Naive thymus-derived CD8-positive, alpha-beta T cell (primary cell): ENCODE measurements around the gene ADIPOR2. TPM values are rescaled to one million over a fixed set of nuclear protein-coding genes. Genes with fewer than 3 reads are reported as not detected.
A peak's percentile ranks its signal among the peaks of the same experiment; 100 is the strongest.
"Not testable (repeated sequence)": the region's sequence is repeated elsewhere in the genome, so short reads cannot be mapped to it uniquely, and the experiment has no call there.

Experiments
- ATAC-seq, 2 donors: fragments of 150-1000 bp; cut with Tn5 transposase in 1 of 2; sonication (Bioruptor Pico), chemical (Tn5 transposase) in 1 of 2; 1 replicate in 1 of 2; 2 replicates in 1 of 2; pipeline ENCODE4 v1.10.0; 2021; ENCODE audit warnings: mild to moderate bottlenecking in 2 of 2, moderate library complexity in 2 of 2
- POLR2A ChIA-PET: fragments of 350-600 bp; sonication (Branson Sonifier 250); formaldehyde crosslinking; loops from one replicate; lab custom pipeline; 2021; ENCODE audit warnings: antibody characterized with exemption; lab: Charles Lee
- DNase-seq, 10 donors: peaks; one replicate each; pipeline versions ENCODE4 v3.0.0 to v3.0.0-alpha.2; 2020 to 2022
- H3K27ac Mint-ChIP-seq, 10 donors: one replicate each; pipeline ENCODE4 v1.8.0; 2020 to 2022; ENCODE audit warnings: mild to moderate bottlenecking in 10 of 10, mixed read lengths in 10 of 10, moderate library complexity in 4 of 10, inconsistent platforms in 1 of 10
- H3K27me3 Mint-ChIP-seq, 5 donors: one replicate each; pipeline ENCODE4 v1.8.0; 2021 to 2022; ENCODE audit warnings: mixed read lengths in 5 of 5
- H3K36me3 Mint-ChIP-seq, 3 donors: one replicate each; pipeline ENCODE4 v1.8.0; 2020 to 2022; ENCODE audit warnings: mixed read lengths in 3 of 3, mild to moderate bottlenecking in 2 of 3, inconsistent platforms in 1 of 3
- H3K4me1 Mint-ChIP-seq, 4 donors: one replicate each; pipeline ENCODE4 v1.8.0; 2021 to 2022; ENCODE audit warnings: mixed read lengths in 4 of 4
- H3K4me3 Mint-ChIP-seq, 10 donors: one replicate each; pipeline ENCODE4 v1.8.0; 2020 to 2022; ENCODE audit warnings: mild to moderate bottlenecking in 10 of 10, mixed read lengths in 10 of 10, moderate library complexity in 6 of 10, inconsistent platforms in 1 of 10
- H3K9me3 Mint-ChIP-seq, 9 donors: one replicate each; pipeline ENCODE4 v1.8.0; 2020 to 2022; ENCODE audit warnings: mixed read lengths in 9 of 9, mild to moderate bottlenecking in 3 of 9, inconsistent platforms in 1 of 9, moderate library complexity in 1 of 9
- polyA plus RNA-seq, 3 donors: library from polyadenylated mRNA; unstranded; fragments of 300-500 nt; fragmentation: Illumina TruSeq; gene quantifications; one replicate each; pipeline ENCODE4 v1.2.3, GENCODE V29; 2021
- total RNA-seq, 8 experiments: library from RNA in 2 of 8; stranded (reverse) in 2 of 8; gene quantifications; one replicate each; pipeline ENCODE4 v1.2.3 and lab custom pipeline; 2021 to 2026

Gene ADIPOR2
- total and polyA plus RNA-seq, 5 experiments from 2014 or later: 2.0 to 39.9 (median 3.2) TPM

GRCh38 chr12:1816730-1817348 lies 126.0 kb downstream of the ADIPOR2 start:
- no peak for DNase-seq
- ATAC-seq: no peak
- H3K4me3 Mint-ChIP-seq: no peak overlapping the region
- POLR2A ChIA-PET: no interaction called here
- H3K27ac Mint-ChIP-seq: no peak overlapping the region
- no peaks in the 10 kb centered on the region for H3K36me3 Mint-ChIP-seq
- peaks cover 2 to 31% (median 23%) of the 10 kb centered on the region in 5 donors for H3K27me3 Mint-ChIP-seq
- peaks cover 2 to 15% (median 4%) of the 10 kb centered on the region in 4 donors for H3K4me1 Mint-ChIP-seq
- H3K9me3 Mint-ChIP-seq: no peaks in the 10 kb centered on the region

GRCh38 chr12:1817928-1818327 lies 127.1 kb downstream of the ADIPOR2 start:
- H3K9me3 Mint-ChIP-seq, DNase-seq, H3K36me3 Mint-ChIP-seq, H3K27ac Mint-ChIP-seq, H3K4me3 Mint-ChIP-seq, ATAC-seq, POLR2A ChIA-PET: not testable (repeated sequence)
- H3K27me3 Mint-ChIP-seq: peaks cover 2 to 42% (median 30%) of the 10 kb centered on the region in 5 donors
- peaks cover 2 to 15% (median 3%) of the 10 kb centered on the region in 4 donors for H3K4me1 Mint-ChIP-seq

- no peaks in the 10 kb centered on the region for H3K36me3 Mint-ChIP-seq
- H3K4me1 Mint-ChIP-seq: peaks cover 2 to 15% (median 2%) of the 10 kb centered on the region in 4 donors
- H3K4me3 Mint-ChIP-seq: no peak overlapping the region
- POLR2A ChIA-PET: no interaction called here
- DNase-seq: no peak
- no peaks in the 10 kb centered on the region for H3K9me3 Mint-ChIP-seq
- peaks cover 2 to 45% (median 31%) of the 10 kb centered on the region in 5 donors for H3K27me3 Mint-ChIP-seq
- no peak overlapping the region for H3K27ac Mint-ChIP-seq
- ATAC-seq: no peak
These were observed 128.2 kb downstream of the ADIPOR2 start for GRCh38 chr12:1819050-1819449.

- DNase-seq (no peak), ATAC-seq (no peak)
- peaks cover 2 to 45% (median 30%) of the 10 kb centered on the region in 5 donors for H3K27me3 Mint-ChIP-seq
- no peak overlapping the region for H3K4me3 Mint-ChIP-seq
- no peak overlapping the region for H3K27ac Mint-ChIP-seq
- H3K4me1 Mint-ChIP-seq: peaks cover 2 to 15% (median 2%) of the 10 kb centered on the region in 4 donors
- no peaks in the 10 kb centered on the region for H3K9me3 Mint-ChIP-seq
- no peaks in the 10 kb centered on the region for H3K36me3 Mint-ChIP-seq
- POLR2A ChIA-PET: no interaction called here
These were observed 128.7 kb downstream of the ADIPOR2 start for GRCh38 chr12:1819571-1819970.

- Mint-ChIP-seq H3K27ac (peak within 1 kb of the TSS in 1 of 10 donors; percentile 62), H3K27me3 (peaks cover 2 to 45% (median 27%) of the 10 kb centered on the region in 5 donors), H3K36me3 (no peaks in the 10 kb centered on the region), H3K4me1 (peaks cover 2 to 15% (median 2%) of the 10 kb centered on the region in 4 donors), H3K4me3 (no peak within 1 kb of the TSS), H3K9me3 (no peaks in the 10 kb centered on the region)
- no peak for ATAC-seq
- no peak for DNase-seq
- POLR2A ChIA-PET: no interaction called here
These were observed 129.5 kb downstream of the ADIPOR2 start, which contains the start of gene LRTM2 for GRCh38 chr12:1820191-1820895. LRTM2 (plus strand) TSS chr12:1820565; CDS start chr12:1828149, 7,584 bp downstream.

- POLR2A ChIA-PET: no interaction called here
- no peak for ATAC-seq
These were observed 130.0 kb downstream of the ADIPOR2 start for GRCh38 chr12:1820896-1821291.

GRCh38 chr12:1821805-1822204 lies 130.9 kb downstream of the ADIPOR2 start:
- POLR2A ChIA-PET: no interaction called here
- Mint-ChIP-seq H3K36me3 (no peaks in the 10 kb centered on the region), H3K9me3 (no peaks in the 10 kb centered on the region), H3K27ac (no peak overlapping the region), H3K4me1 (peaks cover 2 to 15% (median 2%) of the 10 kb centered on the region in 4 donors), H3K4me3 (no peak overlapping the region), H3K27me3 (peaks cover 2 to 45% (median 27%) of the 10 kb centered on the region in 5 donors)
- ATAC-seq (no peak), DNase-seq (no peak)

More at GRCh38 chr12:1820896-1821291, 130.0 kb downstream of the ADIPOR2 start:
- Mint-ChIP-seq H3K36me3 (no peaks in the 10 kb centered on the region), H3K4me1 (peaks cover 2 to 15% (median 2%) of the 10 kb centered on the region in 4 donors), H3K9me3 (no peaks in the 10 kb centered on the region), H3K27me3 (peaks cover 2 to 45% (median 27%) of the 10 kb centered on the region in 5 donors), H3K27ac (no peak overlapping the region), H3K4me3 (no peak overlapping the region)
- DNase-seq: no peak

GRCh38 chr12:1822699-1823098 lies 131.8 kb downstream of the ADIPOR2 start:
- no peak overlapping the region for H3K4me3 Mint-ChIP-seq
- no peaks in the 10 kb centered on the region for H3K9me3 Mint-ChIP-seq
- H3K27me3 Mint-ChIP-seq: peaks cover 2 to 45% (median 27%) of the 10 kb centered on the region in 5 donors
- H3K27ac Mint-ChIP-seq: no peak overlapping the region
- peaks cover 2 to 15% (median 2%) of the 10 kb centered on the region in 4 donors for H3K4me1 Mint-ChIP-seq
- POLR2A ChIA-PET: no interaction called here
- no peaks in the 10 kb centered on the region for H3K36me3 Mint-ChIP-seq
- DNase-seq (no peak), ATAC-seq (no peak)

- no peaks in the 10 kb centered on the region for H3K9me3 Mint-ChIP-seq
- DNase-seq (no peak), ATAC-seq (no peak)
- no peaks in the 10 kb centered on the region for H3K36me3 Mint-ChIP-seq
- peaks cover 2 to 45% (median 27%) of the 10 kb centered on the region in 5 donors for H3K27me3 Mint-ChIP-seq
- peaks cover 2 to 15% (median 2%) of the 10 kb centered on the region in 4 donors for H3K4me1 Mint-ChIP-seq
- POLR2A ChIA-PET: no interaction called here
- H3K4me3 Mint-ChIP-seq: no peak overlapping the region
- H3K27ac Mint-ChIP-seq: no peak overlapping the region
These were observed 132.4 kb downstream of the ADIPOR2 start for GRCh38 chr12:1823237-1823636.

GRCh38 chr12:1825382-1826102 lies 134.7 kb downstream of the ADIPOR2 start:
- Mint-ChIP-seq H3K27ac (no peak overlapping the region), H3K36me3 (no peaks in the 10 kb centered on the region), H3K27me3 (peaks cover 1 to 37% (median 20%) of the 10 kb centered on the region in 5 donors), H3K9me3 (no peaks in the 10 kb centered on the region), H3K4me1 (peaks cover 0 to 7% (median 0%) of the 10 kb centered on the region in 4 donors), H3K4me3 (no peak overlapping the region)
- POLR2A ChIA-PET: no interaction called here
- DNase-seq (no peak), ATAC-seq (no peak)

GRCh38 chr12:1826401-1826800 lies 135.5 kb downstream of the ADIPOR2 start:
- Mint-ChIP-seq H3K4me3 (no peak overlapping the region), H3K36me3 (no peaks in the 10 kb centered on the region), H3K27me3 (peaks cover 3 to 36% (median 16%) of the 10 kb centered on the region in 5 donors), H3K4me1 (peaks cover 0 to 2% (median 0%) of the 10 kb centered on the region in 4 donors), H3K27ac (no peak overlapping the region), H3K9me3 (no peaks in the 10 kb centered on the region)
- DNase-seq (no peak), ATAC-seq (no peak)
- POLR2A ChIA-PET: no interaction called here

- ATAC-seq: no peak
These were observed 136.2 kb downstream of the ADIPOR2 start for GRCh38 chr12:1826867-1827705.

More at GRCh38 chr12:1826867-1827705, 136.2 kb downstream of the ADIPOR2 start:
- Mint-ChIP-seq H3K36me3 (no peaks in the 10 kb centered on the region), H3K4me1 (peaks cover 0 to 2% (median 0%) of the 10 kb centered on the region in 4 donors), H3K4me3 (no peak overlapping the region), H3K27me3 (peaks cover 6 to 41% (median 13%) of the 10 kb centered on the region in 5 donors), H3K27ac (no peak overlapping the region), H3K9me3 (no peaks in the 10 kb centered on the region)
- POLR2A ChIA-PET: no interaction called here
- DNase-seq: no peak
